Measurements from ENCODE around the gene XCR1.

Gene XCR1

GRCh38 chr3:46027021-46027705 lies at the start of gene XCR1:
Gene XCR1 (minus strand): TSS chr3:46027483. CDS start chr3:46021947, 5,536 bp downstream.
- TF ChIP-seq EZH2phosphoT487 (IDR thresholded peaks at IDR 0.05; ENCODE audit: borderline replicate concordance, low read length) (no peak), CTCF (IDR thresholded peaks at IDR 0.05; ENCODE audit: low read depth, low read length, poor library complexity, severe bottlenecking) (no peak)
- Histone ChIP-seq H4K20me1 (ENCODE audit: control insufficient read depth, insufficient read depth, low read depth, low read length) (no peaks in the 10 kb centered on the region), H3K4me2 (ENCODE audit: low read length) (no peak within 1 kb of the TSS), H3K36me3 (ENCODE audit: control insufficient read depth, low read length) (no peaks in the 10 kb centered on the region), H3K9me2 (replicated peaks; ENCODE audit: control insufficient read depth, low read length) (no peaks in the 10 kb centered on the region), H3K27me3 (ENCODE audit: control insufficient read depth, low read length) (no peaks in the 10 kb centered on the region), H3K79me2 (ENCODE audit: control insufficient read depth, low read length) (no peaks in the 10 kb centered on the region), H3K9me3 (ENCODE audit: control insufficient read depth, insufficient read depth, low read length) (peaks cover 20% of the 10 kb centered on the region; the same call in 1 of the 2 replicates), H3K4me1 (ENCODE audit: control insufficient read depth, low read length) (0 out of 2 replicates have a peak, but pooled peaks cover 3% of the 10 kb centered on the region), H3F3A (ENCODE audit: control insufficient read depth, insufficient read depth) (no peaks in the 10 kb centered on the region), H3K27ac (ENCODE audit: low read depth, low read length) (no peak within 1 kb of the TSS), H3K4me3 (ENCODE audit: low read length) (no peak within 1 kb of the TSS)

GRCh38 chr3:46076606-46077005 lies 49.3 kb upstream of the XCR1 start:
- no peak overlapping the region for H3K4me2 ChIP-seq (ENCODE audit: low read length)
- no peak overlapping the region for H3K27ac ChIP-seq (ENCODE audit: low read depth, low read length)
- no peaks in the 10 kb centered on the region for H3K9me3 ChIP-seq (ENCODE audit: control insufficient read depth, insufficient read depth, low read length)

GRCh38 chr3:46075816-46076215 lies 48.5 kb upstream of the XCR1 start:
- TF ChIP-seq EZH2phosphoT487 (IDR thresholded peaks at IDR 0.05; ENCODE audit: borderline replicate concordance, low read length) (no peak), CTCF (IDR thresholded peaks at IDR 0.05; ENCODE audit: low read depth, low read length, poor library complexity, severe bottlenecking) (no peak)

More at GRCh38 chr3:46076606-46077005, 49.3 kb upstream of the XCR1 start:
- Histone ChIP-seq H3K9me2 (replicated peaks; ENCODE audit: control insufficient read depth, low read length) (no peaks in the 10 kb centered on the region), H3K27me3 (ENCODE audit: control insufficient read depth, low read length) (peaks cover 13% of the 10 kb centered on the region), H3K4me1 (ENCODE audit: control insufficient read depth, low read length) (no peaks in the 10 kb centered on the region), H4K20me1 (ENCODE audit: control insufficient read depth, insufficient read depth, low read depth, low read length) (no peaks in the 10 kb centered on the region), H3F3A (ENCODE audit: control insufficient read depth, insufficient read depth) (no peaks in the 10 kb centered on the region), H3K36me3 (ENCODE audit: control insufficient read depth, low read length) (no peaks in the 10 kb centered on the region), H3K79me2 (ENCODE audit: control insufficient read depth, low read length) (no peaks in the 10 kb centered on the region), H3K4me3 (ENCODE audit: low read length) (no peak overlapping the region)
- TF ChIP-seq CTCF (IDR thresholded peaks at IDR 0.05; ENCODE audit: low read depth, low read length, poor library complexity, severe bottlenecking) = no peak
- TF ChIP-seq EZH2phosphoT487 (IDR thresholded peaks at IDR 0.05; ENCODE audit: borderline replicate concordance, low read length) = no peak

More at GRCh38 chr3:46075816-46076215, 48.5 kb upstream of the XCR1 start:
- H3K27ac ChIP-seq (ENCODE audit: low read depth, low read length) = no peak overlapping the region
- H3K9me2 ChIP-seq (replicated peaks; ENCODE audit: control insufficient read depth, low read length) = no peaks in the 10 kb centered on the region
- no peaks in the 10 kb centered on the region for H3K9me3 ChIP-seq (ENCODE audit: control insufficient read depth, insufficient read depth, low read length)
- H3K79me2 ChIP-seq (ENCODE audit: control insufficient read depth, low read length) = no peaks in the 10 kb centered on the region
- no peak overlapping the region for H3K4me2 ChIP-seq (ENCODE audit: low read length)
- H3F3A ChIP-seq (ENCODE audit: control insufficient read depth, insufficient read depth) = no peaks in the 10 kb centered on the region
- no peak overlapping the region for H3K4me3 ChIP-seq (ENCODE audit: low read length)
- no peaks in the 10 kb centered on the region for H4K20me1 ChIP-seq (ENCODE audit: control insufficient read depth, insufficient read depth, low read depth, low read length)
- no peaks in the 10 kb centered on the region for H3K36me3 ChIP-seq (ENCODE audit: control insufficient read depth, low read length)
- H3K4me1 ChIP-seq (ENCODE audit: control insufficient read depth, low read length) = no peaks in the 10 kb centered on the region
- peaks cover 19% of the 10 kb centered on the region for H3K27me3 ChIP-seq (ENCODE audit: control insufficient read depth, low read length)
